ACHN (cell line): ENCODE measurements around the gene SNX10.

Experiments used
- DNase-seq: peaks from one replicate; pipeline ENCODE4 v3.0.0-alpha.2; 2015
- in situ Hi-C: cut with HindIII; loops from 2 replicates; pipeline ENCODE4 v1.10.0; 2017; ENCODE audit warnings: low sequenced_read_pairs, low pct_ligation_motif_present, low pct_unique_long_range_greater_than_20kb

Gene SNX10

DNA sequence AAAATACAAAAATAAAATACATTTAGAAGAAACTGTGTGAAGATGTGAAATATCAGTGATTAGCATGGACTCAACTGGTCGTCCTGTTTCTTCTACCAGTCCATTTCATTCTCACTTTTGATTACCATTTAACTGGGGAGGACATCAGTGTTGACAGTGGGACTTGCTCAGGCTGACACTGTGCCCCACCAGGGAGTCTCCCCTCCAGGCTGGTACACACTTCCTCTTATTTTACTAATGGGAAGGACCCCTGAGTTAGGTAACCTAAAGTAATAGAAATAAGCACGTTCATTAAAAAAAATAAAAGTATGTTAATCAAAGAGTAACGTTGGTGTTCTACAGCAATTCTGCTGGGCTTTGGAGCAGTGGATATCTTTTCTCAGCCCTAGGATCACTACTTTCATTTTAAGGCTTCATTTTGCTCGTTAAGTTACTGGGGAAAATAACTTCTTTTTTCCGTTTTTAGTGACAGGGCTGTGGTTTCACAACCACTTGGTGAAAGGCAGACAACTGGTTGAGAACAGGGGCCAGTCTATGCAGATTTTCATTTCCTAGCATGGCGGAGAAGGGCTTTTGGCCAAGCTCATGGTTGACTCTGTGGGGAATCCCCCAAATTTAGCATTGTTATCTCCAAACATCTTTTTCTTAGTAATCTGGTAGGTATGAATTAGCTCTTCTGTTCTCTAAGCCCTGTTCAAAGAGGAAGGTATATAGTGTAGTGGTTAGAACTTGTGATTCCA lies 2.1 kb downstream of the SNX10 start:
- DNase-seq: no peak

DNA sequence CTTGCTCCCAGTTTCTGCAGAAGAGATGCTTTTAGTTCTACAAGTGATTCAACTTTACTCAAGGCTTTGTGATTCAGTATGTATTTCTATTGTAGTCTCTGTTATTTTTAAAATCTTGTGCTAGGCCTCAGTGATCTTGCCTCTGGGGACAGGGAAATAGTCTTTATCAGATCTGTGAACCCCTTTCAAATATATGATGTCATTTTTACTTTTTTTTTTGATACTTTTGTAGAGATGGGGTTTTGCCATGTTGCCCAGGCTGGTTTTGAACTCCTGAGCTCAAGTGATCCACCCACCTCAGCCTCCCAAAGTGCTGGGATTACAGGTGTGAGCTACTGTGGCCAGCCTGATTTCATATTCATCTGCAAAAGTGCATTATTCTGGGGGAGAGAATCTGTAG lies 3.4 kb downstream of the SNX10 start:
- DNase-seq: no peak
- in situ Hi-C loops: no loop called here

More for the DNA sequence above, 2.1 kb downstream of the SNX10 start:
- in situ Hi-C loops: no loop called here

DNA sequence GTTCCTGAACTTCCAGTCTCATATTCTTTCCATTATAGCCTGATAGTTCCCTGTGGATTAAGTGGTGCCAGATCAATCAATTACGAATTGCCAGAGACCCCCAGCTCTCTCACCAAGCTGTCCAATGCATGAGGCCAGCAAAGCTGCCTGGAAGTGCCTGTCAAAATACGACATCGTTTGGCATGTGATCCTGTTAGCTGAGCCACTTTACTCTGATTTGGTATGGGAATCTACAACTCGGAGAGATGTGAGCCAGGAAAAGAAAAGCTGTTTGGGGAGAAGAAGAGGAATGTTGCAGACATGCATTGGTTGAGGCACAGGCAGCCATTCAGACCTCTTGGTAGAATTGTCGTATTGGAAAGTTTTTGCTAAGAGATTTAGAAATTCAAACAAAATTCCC lies 3.9 kb downstream of the SNX10 start:
- DNase-seq: no peak
- in situ Hi-C loops: no loop called here

DNA sequence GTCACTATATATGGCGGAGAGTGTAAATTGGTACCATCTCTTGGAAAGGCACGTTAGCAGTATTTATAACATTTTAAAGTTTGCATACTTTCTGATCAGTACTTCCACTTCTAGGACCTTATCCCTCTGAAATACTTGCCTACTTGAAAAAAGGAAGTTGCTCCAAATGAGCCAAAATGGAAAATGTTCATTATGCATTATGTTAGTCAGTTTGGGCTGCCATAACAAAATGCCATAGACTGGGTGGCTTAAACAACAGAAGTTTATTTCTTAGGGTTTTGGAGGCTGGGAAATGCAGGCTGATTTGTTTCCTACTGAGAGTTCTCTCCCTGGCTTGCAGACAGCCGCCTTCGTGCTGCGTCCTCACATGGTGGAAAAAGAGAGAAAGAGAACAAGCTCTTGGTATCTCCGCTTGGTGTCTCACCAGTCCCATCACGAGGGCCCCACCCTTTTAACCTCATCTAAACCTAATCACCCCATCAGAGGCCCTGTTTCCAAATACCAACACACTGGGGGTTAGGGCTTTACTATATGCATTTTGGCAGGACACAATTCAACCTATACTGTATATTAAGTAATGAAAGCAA lies 6.9 kb downstream of the SNX10 start:
- no peak for DNase-seq
- in situ Hi-C loops: no loop called here

DNA sequence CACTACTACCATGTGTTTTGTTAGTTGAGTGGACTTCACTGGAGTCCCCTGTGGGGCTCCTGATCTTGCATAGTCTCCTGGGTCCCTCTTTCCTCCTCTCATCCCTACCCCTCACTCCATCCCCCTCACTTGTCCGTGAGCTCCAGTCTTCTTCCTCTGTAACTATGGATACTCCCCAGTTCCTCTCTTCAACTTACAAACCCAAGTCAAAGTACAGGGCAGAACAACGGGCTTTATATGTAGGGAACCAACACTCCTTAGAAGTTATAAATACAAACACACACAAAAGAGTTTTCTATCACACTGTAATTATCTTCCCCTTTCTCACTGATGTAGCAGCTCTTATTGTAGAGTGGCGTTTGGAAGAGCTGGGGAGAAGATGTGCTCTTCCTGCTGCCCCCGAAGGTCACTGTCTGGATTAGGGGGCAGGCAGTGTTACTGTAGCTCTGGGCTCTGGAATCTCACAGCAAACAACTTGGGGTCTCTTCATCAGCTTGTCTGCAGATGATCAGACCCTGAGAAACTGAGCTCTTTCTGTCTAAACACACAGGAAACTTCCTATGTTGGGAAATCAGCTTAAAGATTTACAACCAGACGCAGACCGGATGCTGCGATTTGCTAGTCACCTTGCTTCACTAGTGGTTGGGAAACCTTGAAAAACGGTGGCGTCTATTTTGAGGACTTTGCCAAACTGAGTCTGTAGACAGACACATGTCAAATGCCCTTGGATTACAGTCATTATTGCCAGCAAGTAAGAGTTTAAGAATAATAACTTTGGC lies 13.6 kb downstream of the SNX10 start:
- DNase-seq: peak; percentile 82
- in situ Hi-C loops: no loop called here

DNA sequence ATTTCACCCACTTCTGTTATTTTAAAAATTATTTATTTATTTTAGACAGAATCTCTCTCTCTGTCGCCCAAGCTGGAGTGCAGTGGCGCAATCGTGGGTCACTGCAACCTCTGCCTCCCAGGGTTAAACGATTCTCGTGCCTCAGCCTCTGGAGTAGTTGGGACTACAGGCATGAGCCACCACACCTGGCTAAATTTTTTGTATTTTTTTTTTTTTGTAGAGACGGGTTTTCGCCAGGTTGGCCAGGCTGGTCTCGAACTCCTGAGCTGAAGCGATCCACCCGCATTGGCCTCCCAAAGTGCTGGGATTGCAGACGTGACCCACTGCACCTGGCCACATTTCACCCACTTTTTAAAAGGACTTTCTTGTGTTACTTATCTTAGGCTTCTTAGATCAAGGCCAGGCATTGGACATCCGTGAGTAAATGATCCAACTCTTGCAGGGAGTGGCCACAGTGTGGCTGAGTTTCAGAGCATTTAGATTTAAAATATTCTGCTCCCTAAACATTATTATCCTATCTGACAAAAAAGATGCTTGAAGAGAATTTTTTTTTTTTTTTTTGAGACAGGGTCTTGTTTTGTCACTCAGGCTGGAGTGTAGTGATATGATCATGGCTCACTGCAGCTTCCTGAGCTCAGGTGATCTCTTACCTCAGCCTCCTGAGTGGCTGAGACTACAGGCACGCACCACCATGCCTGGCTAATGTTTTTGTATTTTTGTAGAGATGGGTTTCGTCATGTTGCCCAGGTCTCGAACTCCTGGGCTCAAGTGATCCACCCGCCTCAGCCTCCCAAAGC lies 14.4 kb downstream of the SNX10 start:
- DNase-seq: no peak
- in situ Hi-C loops: no loop called here

DNA sequence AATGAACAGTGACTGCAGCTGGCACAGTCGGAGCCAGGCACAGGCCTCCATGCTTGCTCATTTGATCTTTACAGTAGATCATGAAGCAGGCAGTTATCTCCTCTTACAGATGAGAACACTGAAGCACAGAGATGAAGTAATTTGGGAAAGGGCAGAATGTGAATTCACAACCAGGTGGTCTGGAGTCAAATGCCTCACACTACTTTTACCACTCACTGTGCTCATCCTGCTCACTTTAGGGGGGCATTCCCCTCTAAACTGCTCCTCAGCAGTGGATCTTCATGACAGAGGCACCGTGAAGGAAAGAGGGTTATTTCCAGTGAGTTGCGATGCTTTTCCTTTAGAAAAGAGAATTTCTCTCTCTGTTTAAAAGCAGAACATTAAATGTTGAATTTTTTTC lies 15.1 kb downstream of the SNX10 start:
- DNase-seq: no peak
- in situ Hi-C loops: no loop called here

DNA sequence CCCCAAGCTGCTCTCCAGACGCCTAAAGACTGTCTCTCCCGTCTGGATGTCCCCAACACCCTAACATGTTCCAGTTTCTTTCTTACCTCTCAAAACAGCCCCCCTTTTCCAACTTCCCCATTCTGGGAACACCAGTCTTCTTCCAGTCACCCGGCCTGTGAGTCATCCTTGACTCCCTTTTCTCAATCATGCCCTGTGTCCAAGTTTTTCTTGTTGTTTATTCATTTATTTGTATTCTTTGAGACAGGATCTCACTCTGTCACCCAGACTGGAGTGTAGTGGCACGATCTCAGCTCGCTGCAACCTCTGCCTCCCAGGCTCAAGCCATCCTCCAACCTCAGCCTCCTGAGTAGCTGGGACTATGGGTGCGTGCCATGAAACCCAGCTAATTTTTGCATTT lies 15.6 kb downstream of the SNX10 start:
- DNase-seq: peak; percentile 62
- in situ Hi-C loops: no loop called here

DNA sequence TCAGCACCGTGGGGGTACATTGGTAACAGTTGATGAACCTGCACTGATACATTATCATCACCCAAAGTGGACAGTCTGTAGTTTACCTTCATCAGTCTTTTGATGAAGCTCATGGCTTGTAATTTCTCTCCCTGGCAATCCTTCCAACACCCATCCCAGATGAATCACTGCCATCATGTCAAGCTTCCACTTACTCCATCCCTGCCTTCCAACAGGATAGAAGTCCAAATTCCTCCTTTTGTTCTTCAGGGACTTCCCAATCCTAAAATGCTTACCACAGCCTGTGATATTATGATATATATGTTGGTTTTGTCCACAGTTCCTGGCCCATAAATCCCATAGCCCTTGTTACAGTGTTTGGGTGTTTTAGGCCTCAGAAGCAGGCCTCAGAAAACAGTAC lies 16.1 kb downstream of the SNX10 start:
- DNase-seq: no peak
- in situ Hi-C loops: no loop called here

DNA sequence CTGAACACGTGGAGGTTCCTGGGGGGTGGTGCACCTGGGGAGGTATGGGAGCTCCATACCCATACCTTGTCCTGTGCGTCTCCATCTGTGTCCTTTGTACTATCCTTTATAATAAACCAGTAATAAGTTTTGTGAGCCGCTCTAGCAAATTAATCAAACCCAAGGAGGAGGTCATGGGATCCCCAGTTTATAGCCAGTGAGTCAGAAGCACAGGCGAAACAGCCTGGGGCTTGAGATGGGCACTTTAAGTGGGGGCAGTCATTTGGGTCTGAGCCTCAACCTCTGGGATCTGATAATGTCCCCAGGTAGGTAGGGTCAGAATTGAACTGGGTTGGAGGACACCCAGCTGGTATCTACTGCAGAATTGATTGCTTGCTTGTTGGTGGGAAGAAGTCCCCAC lies 16.9 kb downstream of the SNX10 start:
- in situ Hi-C loops: no loop called here
- DNase-seq: no peak

DNA sequence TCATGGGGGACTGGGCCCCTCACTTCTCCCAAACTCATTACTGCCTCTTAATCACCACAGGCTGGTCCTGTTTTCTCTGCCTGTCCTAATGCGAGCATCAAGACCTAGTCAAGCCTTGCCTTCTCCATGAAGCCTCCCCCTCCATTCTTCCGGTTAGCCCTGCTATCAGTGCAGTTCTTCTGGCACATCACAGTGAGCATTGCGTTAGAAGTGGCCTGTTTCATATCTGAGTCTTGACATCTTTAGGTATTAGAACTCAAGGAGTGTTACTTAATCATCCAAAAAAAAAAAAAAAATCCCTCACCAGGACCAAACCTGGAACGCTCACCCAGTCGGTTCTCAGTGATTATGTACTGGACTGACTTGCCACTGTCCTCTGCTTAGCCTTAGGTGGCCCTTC lies 17.4 kb downstream of the SNX10 start:
- no peak for DNase-seq
- in situ Hi-C loops: no loop called here

DNA sequence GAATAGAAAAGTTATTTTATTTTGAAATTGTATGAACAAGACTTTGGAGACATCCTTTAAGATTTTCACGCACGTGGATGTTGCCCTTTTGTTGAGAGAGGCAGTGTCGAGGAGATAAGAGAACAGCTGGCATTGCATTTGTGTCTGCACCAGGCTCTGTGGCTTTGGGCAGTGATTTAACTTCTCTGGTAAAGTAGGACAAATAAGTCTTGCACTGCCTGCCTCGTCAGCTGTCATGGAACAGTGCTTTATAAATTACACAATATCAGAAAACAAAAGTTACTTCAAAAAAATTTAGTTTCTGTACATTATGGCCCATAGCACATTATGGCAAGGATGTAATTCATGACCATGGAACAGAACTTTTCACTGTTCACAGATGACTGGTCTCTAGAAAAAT lies 20.1 kb downstream of the SNX10 start:
- in situ Hi-C loops: no loop called here
- DNase-seq: no peak

DNA sequence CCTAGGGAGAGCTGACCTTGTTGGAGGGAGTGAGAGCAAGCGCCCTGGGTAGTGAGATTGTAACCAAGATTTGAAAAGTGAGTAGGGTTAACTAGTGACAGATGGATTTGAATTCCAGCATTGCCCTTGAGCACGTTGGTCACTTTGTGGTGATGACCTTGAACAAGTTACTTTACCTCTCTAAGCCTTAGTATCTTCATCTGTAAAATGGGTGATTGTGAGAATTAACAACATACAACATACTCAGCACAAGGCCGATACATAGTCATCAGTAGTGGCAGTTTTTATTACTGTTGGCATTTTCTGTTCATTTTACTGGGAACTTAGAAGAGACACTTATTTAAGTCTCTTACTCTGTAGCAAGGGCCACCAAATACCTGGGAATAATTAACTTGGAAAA lies 25.5 kb downstream of the SNX10 start:
- in situ Hi-C loops: no loop called here
- DNase-seq: no peak

DNA sequence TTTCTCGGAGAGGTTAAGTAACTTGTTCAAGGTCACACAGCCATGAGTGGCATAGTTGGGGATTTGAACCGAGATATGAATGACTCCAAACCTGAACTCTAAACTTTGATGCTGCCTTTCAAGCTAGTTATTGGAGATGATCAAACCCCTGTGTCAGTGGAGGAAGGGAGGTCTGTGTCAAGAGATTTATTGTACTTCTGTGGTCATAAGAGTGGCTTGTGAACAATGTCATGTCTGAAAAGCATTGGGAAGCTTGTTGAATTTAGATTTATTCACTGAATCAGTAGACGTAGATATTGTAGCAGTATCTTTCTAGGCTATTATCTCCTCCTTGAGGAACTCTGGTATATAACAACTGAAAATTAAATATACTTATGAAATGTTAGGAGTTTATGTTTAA lies 27.3 kb downstream of the SNX10 start:
- DNase-seq: no peak
- in situ Hi-C loops: no loop called here

DNA sequence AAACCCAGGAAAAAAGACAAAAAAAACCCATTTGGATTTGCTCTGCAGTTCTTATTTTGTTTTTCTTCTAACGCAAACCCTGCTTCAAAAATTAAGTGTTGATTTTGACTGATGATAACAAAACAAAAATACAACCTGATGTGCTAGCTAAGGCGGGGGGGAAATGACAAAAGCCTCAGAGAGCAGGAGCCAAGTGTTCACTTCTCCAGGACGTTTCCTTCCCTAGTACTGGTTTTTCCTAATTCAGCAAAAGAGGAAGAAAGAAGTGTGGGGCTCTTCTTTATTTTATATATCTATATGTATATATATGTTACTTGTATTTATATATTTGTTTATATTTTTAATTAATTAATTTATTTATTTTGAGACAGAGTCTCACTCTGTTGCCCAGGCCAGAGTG lies 28.0 kb downstream of the SNX10 start:
- in situ Hi-C loops: no loop called here
- DNase-seq: no peak

DNA sequence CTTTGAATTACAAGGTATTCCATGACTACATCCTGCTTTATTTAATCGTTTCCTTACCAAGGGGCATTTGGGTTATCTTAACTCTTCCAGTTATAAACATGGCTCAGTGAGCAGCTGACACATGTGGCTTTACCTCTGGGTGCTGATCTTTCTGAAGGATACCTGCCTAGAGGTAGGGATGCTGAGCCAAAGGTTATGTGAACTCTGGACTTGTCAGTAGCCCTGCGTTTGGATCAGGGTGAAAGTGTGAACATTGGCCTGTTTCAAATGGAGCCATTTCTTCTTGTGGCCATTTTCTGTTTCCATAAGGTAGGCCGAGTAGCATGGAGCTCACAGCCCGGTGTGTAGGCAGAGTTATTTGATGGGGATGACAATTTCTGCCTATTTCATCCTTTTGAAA lies 29.2 kb downstream of the SNX10 start:
- no peak for DNase-seq
- in situ Hi-C loops: no loop called here

DNA sequence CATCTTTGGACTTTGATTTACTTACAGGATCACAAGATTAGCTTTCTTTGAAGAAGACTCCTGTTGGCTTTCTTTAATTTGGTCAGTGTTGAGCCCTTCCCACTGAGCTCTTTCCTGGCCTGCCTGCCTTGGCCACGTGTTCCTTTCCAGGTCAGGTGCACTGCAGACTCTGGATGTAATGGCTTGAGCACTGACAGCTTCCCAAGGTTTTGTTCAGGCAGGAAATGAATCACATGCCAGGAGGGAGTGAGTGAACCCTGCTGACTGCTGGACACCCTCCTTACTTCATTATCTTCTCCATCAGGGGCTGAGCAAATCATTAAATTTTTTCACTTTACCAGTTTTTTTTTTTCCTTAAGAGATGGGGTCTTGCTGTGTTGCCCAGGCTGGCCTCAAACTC lies 29.8 kb downstream of the SNX10 start:
- DNase-seq: peak; percentile 64
- in situ Hi-C loops: no loop called here

DNA sequence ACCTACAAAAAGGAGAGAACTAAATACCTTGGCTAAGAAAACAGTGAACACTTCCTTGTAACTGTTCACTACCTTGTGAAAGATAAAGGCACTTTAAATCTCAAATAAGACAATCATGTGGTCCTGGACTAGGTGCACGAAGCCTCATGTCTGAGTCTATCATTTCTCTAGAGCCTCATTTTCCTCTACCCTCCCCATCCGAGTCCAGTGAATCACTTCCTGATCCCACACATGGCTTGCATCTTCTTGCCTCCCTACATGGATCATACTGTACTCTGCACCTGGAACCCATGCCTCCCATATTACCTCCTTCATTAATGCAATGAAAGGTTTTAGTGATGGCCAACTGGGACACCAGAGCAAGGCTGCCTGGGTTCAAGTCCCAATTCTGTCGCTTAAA lies 34.5 kb downstream of the SNX10 start:
- no peak for DNase-seq
- in situ Hi-C loops: no loop called here
